ENCODE measurements around the gene SKIDA1.
"Not testable (repeated sequence)": the region's sequence is repeated elsewhere in the genome, so short reads cannot be mapped to it uniquely, and the experiment has no call there.

SKIDA1 gene

DNA sequence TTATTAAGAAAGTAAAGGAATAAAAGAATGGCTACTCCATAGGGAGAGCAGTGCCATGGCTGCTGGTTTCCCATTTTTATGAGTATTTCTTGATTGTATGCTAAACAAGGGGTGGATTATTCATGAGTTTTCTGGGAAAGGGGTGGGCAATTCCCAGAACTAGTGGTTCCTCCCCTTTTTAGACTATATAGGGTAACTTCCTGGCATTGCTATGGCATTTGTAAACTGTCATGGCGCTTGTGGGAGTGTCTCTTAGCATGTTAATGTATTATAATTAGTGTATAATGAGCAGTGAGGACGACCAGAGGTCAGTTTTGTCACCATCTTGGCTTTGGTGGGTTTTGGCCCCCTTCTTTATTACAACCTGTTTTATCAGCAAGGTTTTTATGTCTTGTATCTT, 49.0 kb upstream of the SKIDA1 start:
- H3K4me3 ChIP-seq (ENCODE audit: low read depth, low read length); H3K36me3 ChIP-seq (ENCODE audit: control insufficient read depth in 2 of 2, insufficient read depth in 1 of 2, low read length in 2 of 2); CTCF ChIA-PET; H3K9me3 ChIP-seq (ENCODE audit: control insufficient read depth, insufficient read depth, low read depth, low read length); POLR2A ChIA-PET; H3K27ac ChIP-seq (ENCODE audit: extremely low read depth, low read depth, low read length): not testable (repeated sequence)
- peaks cover 17% of the 10 kb centered on the region for H3K4me1 ChIP-seq (ENCODE audit: control insufficient read depth, insufficient read depth, low read length)

DNA sequence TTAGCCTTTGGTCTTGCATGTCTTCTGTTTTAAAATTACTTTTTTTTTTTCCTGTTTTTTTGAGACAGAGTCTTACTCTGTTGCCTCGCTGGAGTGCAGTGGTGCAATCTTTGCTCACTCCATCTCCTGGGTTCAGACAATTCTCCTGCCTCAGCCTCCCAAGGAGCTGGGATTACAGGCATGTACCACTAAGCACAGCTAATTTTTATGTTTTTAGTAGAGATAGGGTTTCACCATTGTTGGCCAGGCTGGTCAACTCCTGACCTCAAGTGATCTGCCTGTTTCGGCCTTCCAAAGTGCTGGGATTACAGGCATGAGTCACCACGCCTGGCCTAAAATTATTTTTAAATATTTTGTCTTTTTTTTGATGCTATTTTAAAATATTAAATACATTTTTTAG, 47.1 kb upstream of the SKIDA1 start:
- ChIA-PET POLR2A (no interaction called here), CTCF (interaction anchor here (0.6 kb wide), 2 partner anchors 283 to 705 kb away, joined by 3 to 6 read pairs; no protein-coding TSS in a partner anchor)
- Histone ChIP-seq H3K27ac (ENCODE audit: extremely low read depth, low read depth, low read length) (no peak overlapping the region), H3K36me3 (ENCODE audit: control insufficient read depth in 2 of 2, insufficient read depth in 1 of 2, low read length in 2 of 2) (no peaks in the 10 kb centered on the region; a peak in 1 of 3 replicates), H3K9me3 (ENCODE audit: control insufficient read depth, insufficient read depth, low read depth, low read length) (no peaks in the 10 kb centered on the region), H3K4me1 (ENCODE audit: control insufficient read depth, insufficient read depth, low read length) (peaks cover 17% of the 10 kb centered on the region), H3K4me3 (ENCODE audit: low read depth, low read length) (no peak overlapping the region)
- no peak for TF ChIP-seq ZNF416 (tag by site-specific recombination; IDR thresholded peaks at IDR 0.05)
- no peak for TF ChIP-seq ZNF311 (tag by site-specific recombination; IDR thresholded peaks at IDR 0.05; ENCODE audit: borderline replicate concordance)
- TF ChIP-seq ZNF221 (tag by site-specific recombination; IDR thresholded peaks at IDR 0.05; ENCODE audit: borderline replicate concordance), result no peak
- TF ChIP-seq, protein P1, sequence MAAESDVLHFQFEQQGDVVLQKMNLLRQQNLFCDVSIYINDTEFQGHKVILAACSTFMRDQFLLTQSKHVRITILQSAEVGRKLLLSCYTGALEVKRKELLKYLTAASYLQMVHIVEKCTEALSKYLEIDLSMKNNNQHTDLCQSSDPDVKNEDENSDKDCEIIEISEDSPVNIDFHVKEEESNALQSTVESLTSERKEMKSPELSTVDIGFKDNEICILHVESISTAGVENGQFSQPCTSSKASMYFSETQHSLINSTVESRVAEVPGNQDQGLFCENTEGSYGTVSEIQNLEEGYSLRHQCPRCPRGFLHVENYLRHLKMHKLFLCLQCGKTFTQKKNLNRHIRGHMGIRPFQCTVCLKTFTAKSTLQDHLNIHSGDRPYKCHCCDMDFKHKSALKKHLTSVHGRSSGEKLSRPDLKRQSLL (tag by site-specific recombination; IDR thresholded peaks at IDR 0.05), result no peak
- no peak for TF ChIP-seq ZNF184 (tag by site-specific recombination; IDR thresholded peaks at IDR 0.05)
- 0 out of 2 replicates have a peak, but pooled peaks have one; percentile 24 for TF ChIP-seq ZFP37 (tag by site-specific recombination; IDR thresholded peaks at IDR 0.05)
- peak; percentile 12; the same call in 1 of the 2 replicates for TF ChIP-seq GLIS1 (tag by site-specific recombination; IDR thresholded peaks at IDR 0.05)
- peak; percentile 42; the same call in 1 of the 2 replicates for TF ChIP-seq ZNF600 (tag by site-specific recombination; IDR thresholded peaks at IDR 0.05)
- TF ChIP-seq, protein P2, sequence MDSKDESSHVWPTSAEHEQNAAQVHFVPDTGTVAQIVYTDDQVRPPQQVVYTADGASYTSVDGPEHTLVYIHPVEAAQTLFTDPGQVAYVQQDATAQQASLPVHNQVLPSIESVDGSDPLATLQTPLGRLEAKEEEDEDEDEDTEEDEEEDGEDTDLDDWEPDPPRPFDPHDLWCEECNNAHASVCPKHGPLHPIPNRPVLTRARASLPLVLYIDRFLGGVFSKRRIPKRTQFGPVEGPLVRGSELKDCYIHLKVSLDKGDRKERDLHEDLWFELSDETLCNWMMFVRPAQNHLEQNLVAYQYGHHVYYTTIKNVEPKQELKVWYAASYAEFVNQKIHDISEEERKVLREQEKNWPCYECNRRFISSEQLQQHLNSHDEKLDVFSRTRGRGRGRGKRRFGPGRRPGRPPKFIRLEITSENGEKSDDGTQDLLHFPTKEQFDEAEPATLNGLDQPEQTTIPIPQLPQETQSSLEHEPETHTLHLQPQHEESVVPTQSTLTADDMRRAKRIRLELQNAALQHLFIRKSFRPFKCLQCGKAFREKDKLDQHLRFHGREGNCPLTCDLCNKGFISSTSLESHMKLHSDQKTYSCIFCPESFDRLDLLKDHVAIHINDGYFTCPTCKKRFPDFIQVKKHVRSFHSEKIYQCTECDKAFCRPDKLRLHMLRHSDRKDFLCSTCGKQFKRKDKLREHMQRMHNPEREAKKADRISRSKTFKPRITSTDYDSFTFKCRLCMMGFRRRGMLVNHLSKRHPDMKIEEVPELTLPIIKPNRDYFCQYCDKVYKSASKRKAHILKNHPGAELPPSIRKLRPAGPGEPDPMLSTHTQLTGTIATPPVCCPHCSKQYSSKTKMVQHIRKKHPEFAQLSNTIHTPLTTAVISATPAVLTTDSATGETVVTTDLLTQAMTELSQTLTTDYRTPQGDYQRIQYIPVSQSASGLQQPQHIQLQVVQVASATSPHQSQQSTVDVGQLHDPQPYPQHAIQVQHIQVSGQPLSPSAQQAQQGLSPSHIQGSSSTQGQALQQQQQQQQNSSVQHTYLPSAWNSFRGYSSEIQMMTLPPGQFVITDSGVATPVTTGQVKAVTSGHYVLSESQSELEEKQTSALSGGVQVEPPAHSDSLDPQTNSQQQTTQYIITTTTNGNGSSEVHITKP (tag by site-specific recombination; IDR thresholded peaks at IDR 0.05), result peak; percentile 85
- no peak for TF ChIP-seq ZNF324 (tag by site-specific recombination; IDR thresholded peaks at IDR 0.05)
- no peak for TF ChIP-seq ZNF658 (tag by site-specific recombination; IDR thresholded peaks at IDR 0.05)
- no peak for TF ChIP-seq ZNF335 (tag by site-specific recombination; conservative IDR thresholded peaks at IDR 0.05)
- TF ChIP-seq ZBTB8A (tag by site-specific recombination; IDR thresholded peaks at IDR 0.05), result no peak
- no peak for TF ChIP-seq ZNF555 (tag by site-specific recombination; conservative IDR thresholded peaks at IDR 0.05)
- no peak for TF ChIP-seq ZNF10 (tag by site-specific recombination; IDR thresholded peaks at IDR 0.05)
- TF ChIP-seq ZEB2 (tag by site-specific recombination; IDR thresholded peaks at IDR 0.05), result 0 out of 2 replicates have a peak, but pooled peaks have one; percentile 16
- no peak for TF ChIP-seq ZNF707 (tag by site-specific recombination; IDR thresholded peaks at IDR 0.05)
- no peak for TF ChIP-seq ZBTB1 (tag by site-specific recombination; IDR thresholded peaks at IDR 0.05)
- TF ChIP-seq, protein P3, sequence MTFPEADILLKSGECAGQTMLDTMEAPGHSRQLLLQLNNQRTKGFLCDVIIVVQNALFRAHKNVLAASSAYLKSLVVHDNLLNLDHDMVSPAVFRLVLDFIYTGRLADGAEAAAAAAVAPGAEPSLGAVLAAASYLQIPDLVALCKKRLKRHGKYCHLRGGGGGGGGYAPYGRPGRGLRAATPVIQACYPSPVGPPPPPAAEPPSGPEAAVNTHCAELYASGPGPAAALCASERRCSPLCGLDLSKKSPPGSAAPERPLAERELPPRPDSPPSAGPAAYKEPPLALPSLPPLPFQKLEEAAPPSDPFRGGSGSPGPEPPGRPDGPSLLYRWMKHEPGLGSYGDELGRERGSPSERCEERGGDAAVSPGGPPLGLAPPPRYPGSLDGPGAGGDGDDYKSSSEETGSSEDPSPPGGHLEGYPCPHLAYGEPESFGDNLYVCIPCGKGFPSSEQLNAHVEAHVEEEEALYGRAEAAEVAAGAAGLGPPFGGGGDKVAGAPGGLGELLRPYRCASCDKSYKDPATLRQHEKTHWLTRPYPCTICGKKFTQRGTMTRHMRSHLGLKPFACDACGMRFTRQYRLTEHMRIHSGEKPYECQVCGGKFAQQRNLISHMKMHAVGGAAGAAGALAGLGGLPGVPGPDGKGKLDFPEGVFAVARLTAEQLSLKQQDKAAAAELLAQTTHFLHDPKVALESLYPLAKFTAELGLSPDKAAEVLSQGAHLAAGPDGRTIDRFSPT (tag by site-specific recombination; IDR thresholded peaks at IDR 0.05), result 0 out of 2 replicates have a peak, but pooled peaks have one; percentile 29
- TF ChIP-seq BCL11A (tag by site-specific recombination; IDR thresholded peaks at IDR 0.05; ENCODE audit: low read depth), result no peak
